HG02678 (cell line): ENCODE measurements around the gene RGL2.

ENCODE experiments used
- ATAC-seq: cut with Tn5 transposase; IDR thresholded peaks from one replicate; pipeline ENCODE4 v1.9.1; 2021; ENCODE audit warnings: mild to moderate bottlenecking, moderate library complexity; ENCODE audit not compliant: unreplicated experiment

The RGL2 gene

DNA sequence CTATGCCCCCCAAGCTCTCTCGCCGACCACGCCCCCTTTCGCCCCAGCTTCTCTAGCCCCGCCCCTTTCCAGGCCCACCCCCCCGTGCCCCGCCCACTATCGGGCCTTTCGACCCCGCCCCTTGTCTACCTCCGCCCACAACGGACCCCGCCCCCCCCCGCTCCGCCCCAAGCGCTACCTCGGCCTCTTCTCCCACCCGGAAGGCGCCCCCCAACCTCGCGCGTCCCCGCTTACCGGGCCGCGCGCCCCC is 18.6 kb upstream of the RGL2 start:
- no peak for ATAC-seq

DNA sequence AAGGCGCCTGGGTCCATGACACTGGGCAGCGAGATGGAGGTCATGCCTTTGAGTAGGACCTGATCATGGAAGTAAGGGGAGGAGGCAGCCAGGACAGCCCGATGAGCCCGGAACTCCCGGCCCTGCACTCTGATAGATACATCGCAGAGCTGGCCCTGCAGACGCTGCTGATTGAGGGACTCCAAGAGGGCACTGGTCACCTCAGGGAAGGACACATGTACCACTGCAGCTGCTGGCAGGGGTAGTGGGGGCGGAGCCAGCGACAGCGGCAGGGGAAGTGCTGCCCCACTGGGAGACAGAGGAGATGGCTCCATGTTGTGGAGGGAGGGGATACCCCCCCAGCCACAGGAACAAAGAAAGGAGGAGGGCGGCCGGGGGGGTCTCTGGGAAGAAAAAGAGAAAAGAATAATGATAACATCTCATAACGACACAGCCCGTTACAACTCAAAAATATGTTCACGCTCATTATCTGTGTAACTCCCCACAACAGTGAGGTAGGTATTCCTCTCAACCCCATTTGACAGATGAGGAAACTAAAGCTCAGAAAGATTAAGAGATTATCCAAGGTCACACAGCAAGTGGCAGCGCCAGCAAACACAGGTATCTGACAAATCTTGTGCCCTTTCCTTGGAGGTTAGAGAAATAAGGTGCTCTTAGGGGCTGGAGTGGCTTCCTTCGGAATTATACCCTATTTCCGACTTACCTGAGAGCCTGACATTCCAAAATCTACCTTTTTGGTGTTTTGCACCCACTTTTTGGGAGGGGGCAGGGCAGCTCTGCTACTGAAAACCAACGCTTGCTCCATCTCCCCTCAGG is 18.1 kb upstream of the RGL2 start:
- no peak for ATAC-seq

DNA sequence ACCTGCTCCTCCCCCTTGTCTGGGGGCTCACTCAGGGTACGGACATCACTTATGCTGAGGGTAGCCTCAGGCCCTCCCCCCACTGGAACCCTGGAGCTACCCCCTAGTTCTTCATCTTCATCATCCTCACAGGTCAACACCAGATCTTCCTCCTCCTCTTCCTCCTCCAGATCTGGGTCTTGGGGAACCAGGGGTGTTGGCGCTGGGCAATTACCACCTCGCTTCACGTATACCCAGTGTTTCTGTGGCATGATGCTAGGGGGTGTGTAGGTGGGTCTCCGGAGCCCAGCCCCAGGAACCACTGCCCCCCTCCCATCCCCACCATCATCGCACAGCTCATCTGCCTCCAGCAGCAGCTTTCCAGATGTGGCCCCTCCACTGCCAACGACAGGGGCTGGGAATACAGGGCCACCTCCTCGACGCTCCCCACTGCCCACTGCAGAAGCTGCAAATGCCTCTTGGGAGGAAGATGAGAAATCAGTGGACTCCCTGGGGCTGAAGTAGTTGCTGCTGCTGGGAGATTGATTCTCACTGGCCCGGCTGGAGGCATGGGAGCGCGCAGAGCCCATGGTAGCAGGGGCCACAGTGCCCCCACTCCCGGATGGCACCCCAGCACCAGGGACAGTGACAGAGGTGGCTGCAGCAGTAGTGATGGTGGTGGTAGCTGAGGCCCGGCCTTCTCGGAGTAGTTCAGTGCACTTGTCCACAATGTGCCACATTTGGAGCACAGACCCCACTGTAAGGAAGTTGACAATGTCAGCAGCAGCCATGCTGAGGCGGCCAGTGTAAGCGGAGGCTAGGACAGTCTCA is 17.3 kb upstream of the RGL2 start:
- ATAC-seq: no peak

DNA sequence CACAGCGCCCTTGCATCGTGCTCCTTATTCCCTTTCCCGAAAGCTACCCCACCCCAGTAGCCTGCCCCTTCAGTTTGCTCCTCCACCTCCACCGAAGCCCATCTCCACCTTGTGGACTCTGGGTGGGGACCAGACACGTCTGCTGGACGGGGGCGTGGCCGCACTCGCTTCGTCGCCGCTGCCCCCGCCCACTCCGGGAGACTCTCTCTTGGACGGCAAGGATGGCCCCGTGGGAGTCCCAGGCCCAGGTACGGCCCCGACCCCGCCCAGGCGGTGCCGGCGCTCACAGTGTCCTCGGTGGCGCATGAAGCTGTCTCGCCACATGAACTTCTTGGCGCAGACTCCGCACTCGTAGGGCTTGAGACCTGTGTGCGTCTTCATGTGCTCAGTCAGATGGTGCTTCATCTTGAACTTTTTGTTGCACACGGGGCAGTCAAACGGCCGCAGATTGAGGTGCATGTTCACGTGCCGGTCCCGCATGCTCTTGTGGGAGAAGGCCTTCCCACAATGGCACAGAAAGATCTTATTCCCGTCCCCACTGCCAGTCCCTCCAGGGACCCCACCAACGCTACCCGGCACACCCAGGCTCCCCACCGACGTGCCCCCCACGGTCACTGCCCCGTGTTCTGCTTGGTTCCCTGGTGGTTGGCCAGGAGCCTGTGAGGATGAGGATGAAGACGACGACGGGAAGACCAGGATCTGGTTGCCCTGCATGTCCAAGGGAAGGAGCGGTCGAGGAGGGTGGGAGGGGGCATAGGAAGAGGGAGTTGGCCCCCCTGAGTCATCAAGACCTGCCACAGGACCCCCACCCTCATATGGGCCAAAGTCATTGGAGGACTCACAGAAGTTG is 16.4 kb upstream of the RGL2 start:
- no peak for ATAC-seq

DNA sequence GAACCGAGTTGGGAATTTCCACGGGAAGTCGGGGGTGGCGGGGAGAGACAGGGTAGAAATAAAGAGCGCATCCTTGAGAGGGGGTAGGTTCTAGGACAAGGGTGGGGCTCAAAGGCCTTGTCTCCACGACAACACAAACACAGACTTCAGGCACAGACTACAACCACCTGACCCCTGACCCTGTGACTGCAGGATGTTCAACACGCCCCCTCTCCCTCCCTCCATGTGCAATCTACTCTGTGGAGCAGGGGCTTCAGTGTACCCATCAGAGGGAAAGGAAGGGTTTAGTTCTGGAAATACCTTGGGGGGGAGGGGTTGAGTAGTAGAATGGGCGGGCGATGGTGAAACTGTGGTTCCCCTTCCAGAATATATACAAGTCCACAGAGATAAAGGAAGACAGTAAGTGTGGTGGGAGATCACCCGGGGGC is 15.8 kb upstream of the RGL2 start:
- no peak for ATAC-seq

DNA sequence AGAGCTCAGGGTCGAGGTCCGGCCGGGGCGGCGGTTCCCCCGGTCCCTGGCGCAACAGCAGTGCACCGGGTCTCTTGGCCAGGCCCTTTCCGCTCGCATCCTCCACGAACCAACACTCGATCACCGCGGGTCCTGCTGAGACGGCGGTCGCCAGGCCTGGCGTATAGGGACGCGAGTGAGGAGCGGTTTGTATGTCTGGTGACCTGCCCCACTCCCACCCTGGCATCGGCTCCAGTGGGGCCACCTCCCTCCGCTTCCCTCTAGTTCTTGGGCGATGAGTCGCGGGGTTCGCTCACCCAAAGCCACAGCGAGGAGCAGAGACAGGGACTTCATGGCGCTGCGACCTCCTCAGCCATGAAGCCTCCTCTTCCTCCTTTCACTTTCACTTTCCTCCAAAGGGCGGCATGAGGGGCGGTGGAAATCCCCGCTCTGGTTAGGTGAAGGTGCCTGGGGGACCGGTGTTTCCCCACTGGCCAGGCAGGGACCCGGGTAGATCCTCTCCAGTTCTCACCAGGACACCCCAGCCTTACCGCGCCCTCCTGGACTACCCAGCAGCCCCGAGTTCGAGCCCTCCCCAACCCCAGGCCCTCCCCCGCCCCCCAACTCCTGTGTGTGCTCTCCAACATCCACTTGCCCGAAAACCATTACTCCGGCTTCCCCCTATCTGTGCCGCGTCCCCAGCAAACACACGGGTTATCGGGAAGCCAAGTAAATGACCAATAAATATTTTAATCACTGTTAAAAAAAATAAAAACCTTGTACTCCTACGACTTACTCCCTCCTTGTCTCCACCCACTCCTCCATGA is 15.2 kb upstream of the RGL2 start, which contains the start of gene TAPBP:
Gene TAPBP (minus strand): TSS at position 370 of the 806 bp plus-strand sequence. CDS start 37 bp downstream, at position 333.
- no peak for ATAC-seq

DNA sequence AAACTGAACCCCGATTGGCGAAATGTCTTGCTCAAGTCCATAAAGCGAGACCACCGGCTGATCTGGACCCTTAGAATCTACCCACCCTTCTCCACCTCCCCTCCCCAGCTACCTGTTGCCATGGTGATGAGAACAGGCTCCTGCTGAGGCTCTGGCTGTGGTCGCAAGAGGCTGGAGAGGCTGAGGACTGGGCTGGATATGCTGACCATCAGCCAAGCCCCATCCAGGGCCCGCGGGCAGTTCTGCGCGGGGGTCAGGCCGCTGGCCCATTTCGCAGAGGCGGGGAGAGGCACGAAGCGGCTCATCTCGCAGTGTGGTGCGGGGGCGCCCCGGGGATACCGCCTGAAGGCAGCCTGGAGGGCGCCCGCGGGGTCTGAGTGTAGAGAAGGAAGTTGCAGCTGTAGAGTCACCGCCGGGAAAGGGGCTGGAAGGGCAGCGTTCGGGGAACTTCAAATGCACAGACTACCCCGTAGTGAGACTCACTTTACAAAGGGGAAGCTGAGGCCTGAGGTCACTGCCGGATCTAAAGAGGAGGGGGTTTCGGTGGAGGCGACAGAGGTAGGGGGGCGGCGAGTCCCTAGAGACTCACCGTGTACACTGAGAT is 14.5 kb upstream of the RGL2 start:
- no peak for ATAC-seq

DNA sequence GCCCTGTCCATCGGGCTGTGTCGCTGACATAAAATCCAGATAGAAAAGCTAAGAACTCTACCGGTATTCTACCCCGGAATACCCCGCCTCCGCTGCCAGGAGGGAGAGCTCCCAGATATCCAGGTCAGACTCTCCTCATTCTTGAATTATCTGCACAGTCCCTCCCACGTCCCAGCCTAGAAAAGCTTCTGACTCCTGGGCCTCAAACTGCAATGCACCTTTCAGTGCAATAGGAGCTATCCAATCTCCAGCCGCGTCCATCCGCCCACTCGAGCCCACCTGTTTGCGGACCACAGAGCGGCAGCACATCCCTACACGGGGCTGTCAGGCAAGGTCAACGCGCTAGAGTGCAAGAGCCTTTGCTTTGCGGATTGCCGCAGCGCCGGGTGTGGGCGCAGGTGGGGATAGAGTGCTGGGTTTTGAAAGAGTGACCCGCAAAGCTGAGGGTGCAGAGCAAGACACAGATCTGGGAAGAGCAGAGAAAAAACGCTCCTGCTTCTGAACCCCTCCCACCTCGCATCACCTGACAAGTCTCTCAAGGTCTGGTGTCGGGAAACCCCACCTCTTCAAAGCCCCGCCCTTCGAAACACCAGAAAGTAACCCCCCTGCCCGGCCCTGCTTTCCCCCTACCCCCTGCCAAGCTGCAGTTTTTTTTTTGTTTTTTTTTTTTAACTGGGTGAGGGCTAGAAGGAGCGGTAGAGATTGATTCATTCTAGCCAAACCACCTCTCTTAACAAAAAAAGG is 13.8 kb upstream of the RGL2 start:
- peak; percentile 38 for ATAC-seq

DNA sequence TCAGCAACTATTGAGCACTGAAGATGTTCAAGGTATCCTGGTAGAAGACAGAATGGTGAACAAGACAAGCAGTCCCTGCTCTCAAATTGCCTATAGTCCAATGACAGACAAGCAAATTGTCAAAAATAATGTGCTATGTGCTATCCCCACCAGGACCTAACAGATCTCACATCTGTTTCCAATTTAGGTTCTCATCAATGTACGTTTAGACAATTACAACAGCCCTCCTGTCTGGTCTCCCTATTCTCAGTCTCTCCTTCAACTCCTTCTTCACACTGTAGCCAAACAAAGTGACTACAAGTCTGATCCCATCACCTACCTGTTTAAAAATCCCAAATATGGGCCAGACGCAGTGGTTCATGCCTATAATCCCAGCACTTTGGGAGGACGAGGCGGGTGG is 7.6 kb upstream of the RGL2 start:
- no peak for ATAC-seq

DNA sequence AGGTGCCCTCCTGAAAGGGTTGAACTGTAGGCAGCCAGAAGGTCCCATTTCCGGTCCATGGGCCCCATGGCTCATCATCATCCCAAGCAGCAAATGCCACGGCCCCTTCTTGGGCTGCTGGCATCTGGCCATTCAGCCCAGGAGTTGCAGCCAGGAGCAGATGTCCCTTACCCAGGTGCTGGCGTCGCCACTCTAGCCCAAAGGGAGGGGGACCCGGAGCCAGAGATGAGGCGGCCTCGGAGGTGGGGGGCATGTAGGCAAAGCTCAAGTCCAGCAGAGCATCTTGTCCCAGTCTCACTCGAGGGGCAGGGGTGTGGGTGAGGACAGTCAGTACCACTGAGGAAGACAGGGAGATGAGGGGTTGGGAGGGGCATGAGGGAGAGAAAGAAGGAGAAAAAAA is 6.3 kb upstream of the RGL2 start:
- no peak for ATAC-seq

DNA sequence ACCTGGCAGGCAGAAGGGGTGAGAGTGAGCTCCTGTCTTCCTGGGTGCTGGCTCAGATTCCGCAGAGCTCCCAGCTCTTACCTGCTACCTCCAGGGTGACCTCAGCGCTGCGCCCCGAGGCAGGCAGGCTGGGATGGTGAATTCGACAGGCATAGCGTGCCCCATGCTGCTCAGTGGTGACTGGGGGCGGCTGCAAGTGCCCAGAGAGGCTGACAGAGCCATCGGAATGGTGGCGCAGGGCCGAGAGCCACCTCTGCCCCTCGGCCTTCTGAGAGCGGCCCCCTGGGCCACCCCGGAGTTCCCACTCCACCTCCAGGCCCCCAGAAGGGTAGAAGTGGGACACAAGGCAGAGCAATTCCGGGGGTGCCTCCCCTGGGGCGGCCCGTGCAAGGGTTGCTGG is 5.5 kb upstream of the RGL2 start:
- ATAC-seq: no peak

DNA sequence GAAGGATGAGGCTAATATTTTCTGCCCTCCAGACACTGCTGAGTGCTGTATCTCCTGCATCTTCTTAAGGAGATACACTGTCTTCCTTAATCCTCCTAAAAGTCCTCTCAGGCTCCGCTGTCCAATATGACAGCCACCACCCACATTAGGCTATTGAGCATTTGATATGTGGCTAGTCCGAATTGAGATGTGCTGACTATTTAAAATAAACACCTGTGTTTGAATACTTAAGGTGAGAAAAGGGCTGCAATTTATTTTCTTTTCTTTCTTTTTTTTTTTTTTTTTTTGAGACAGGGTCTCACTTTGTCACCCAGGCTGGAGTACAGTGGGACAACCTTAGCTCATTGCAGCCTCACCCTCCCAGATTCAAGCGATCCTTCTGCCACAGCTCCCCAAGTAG is 3.1 kb upstream of the RGL2 start:
- no peak for ATAC-seq

DNA sequence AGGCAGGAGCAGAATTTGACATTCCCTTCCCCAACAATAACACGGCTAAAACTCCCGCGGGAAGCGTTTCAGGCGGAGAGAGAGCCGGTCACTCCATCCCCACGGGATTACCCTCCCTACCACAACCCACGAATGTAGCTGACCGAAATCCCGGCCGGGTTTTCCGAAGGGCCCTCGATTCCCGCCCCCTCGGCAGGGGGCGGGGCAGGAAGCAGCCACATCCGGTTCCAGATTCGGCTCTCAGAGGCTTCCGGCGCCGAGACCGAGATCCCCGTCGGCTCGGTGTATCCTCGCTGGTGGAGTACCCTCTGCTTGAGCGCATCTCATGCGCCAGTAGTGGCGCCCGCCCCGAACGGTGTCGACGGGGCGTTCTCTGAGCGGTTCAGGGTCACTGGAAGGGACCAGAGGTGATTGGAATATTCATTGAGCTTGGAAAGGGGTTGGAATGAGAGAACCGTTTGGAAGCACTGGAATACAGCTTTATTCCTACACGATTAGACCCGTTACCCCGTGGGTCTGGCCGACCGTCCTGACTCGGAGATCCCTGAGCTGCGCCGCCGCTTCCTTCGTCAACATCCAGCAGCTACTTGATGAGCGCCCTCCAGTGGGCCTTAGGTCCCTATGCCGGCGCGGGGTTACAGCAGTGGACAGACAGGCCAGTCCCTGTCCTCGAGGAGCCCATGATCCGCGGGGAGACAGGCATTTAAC is 649 bp upstream of the RGL2 start:
- peak; percentile 76 for ATAC-seq

DNA sequence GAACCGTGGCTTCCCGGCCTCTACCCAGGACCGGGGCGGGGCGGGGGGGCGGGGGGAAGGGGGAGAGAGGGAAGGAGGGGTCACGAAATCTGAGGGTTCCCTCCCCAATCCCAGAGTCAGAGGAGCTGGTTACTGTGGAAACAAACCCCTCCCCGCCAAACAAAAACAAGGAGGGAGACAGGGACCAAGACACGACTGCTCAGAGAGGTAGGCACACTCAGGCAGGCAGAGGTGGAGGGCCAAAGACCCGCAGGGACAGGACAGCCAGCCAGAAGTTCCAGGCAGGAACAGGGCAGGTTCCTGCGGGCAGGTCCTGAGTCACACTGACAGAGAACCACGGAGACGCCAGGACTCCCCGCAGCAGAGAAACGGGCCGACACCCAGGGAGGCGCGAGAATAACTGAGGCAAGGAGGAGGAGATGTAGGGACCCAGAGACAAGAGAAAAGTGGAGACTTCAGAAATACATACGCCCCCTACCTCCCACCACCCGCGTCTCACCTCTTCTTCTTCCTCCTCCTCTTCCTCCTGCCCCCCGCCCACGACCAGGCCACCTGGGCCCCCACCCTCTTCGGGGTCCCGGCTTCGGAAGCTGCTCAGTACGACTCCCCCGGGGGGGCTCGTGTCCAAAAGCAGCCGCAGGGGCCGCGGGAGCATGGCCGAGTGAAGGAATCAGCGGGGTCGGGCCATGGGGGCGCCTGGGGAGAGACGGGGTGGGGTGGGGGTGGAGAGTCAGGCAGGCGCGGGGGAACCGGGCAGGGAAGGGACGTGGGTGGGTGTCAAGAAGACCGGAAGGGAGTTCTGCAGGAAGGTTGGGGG is 578 bp downstream of the RGL2 start:
- ATAC-seq: no peak

DNA sequence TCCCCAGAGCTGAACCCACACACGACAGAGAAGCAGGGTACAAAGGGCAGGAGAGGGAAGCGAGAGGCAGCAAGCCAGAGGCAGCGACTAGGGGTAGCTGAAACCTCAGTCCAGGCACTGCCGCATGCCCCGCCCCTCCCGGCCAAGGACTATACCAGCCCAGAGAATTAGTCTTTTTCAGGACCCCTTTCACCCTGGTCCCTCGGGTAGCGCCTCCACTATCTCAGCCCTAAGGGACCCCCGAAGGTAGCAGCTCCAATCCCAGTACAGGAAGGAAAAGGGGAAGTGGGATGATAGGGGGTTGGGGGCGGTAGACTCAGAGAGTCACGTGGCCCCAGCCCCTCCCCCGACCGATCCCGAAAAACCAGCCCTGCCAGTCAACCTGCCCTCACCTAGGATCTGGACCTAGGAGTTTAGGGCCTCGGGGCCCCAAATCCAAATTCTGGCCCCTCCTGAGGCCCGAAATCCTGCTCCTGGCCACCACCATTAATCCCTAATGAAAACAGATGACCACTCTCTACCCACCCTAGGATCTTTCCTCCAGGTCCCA is 1.3 kb downstream of the RGL2 start:
- no peak for ATAC-seq

DNA sequence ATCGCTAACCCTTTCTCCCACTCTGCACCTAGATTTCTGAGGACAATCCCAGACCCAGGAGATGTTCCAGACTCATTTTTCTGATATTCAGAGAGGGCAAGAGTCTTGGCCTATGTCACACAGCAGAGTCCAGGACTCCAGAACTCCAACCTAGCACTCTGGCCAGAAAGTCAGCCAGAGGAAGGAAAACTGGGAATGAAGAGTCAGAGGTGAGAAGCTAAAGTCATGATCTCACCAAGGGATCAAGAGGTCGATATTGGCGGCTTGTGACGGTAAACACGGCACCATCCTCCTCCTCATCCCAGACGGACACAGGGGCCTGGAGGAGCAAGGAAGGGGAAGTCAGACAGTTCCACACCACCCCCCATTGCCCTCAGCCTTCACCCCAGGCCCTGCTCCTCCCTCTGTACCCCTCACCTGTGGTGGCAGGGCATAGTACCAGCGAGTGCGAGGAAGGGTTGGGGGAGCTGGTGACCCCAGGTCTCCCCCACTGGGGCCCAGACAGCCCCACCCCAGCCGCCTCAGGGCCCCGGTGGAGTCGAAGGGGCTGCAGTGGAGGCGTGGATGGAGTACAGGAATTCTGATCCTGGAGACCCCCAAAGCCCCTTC is 1.8 kb downstream of the RGL2 start:
- ATAC-seq: no peak

DNA sequence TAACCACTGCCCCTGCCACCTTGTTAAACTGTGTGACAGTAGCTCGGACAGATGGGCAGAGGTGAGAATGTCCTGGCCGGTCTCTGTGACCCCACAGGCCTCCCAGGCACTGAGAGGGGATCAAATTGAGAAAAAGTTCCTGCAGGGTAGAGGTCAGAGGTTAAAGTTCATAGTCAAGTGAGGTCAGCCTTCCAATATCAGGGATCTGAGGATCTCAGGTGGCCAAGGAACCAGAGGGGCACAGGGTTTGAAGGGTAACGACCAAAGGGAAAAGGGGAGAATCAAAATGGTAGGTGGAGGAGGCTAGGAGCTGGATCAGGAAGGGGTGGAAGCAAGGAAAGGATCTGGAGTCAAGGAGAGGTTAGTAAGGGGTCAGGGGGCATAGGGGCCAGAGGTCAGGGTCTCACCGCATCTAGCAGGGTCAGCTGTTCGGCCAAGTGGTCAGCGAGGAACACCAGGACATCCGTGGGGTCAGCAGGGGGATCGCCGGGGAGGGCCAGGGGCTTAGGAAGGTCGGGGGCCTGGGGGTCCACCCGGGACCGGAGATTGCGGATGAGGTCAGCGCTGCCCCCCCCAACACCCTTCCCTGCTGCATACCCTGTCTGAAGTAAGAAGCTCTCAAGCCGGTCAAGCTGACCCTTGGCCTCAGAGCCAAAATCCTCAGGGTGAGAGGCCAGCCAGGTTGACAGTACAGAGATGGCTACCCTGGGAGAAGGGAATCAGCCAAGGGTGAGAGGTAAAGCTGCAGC is 2.9 kb downstream of the RGL2 start:
- ATAC-seq: no peak
